COR-L47 (cell line): ENCODE results near the gene FAM156B.
A peak's percentile ranks its signal among the peaks of the same experiment; 100 is the strongest.
"Not testable (repeated sequence)": the region's sequence is repeated elsewhere in the genome, so short reads cannot be mapped to it uniquely, and the experiment has no call there.

Source experiments
- DNase-seq: peaks from one replicate; lab custom pipeline; 2025; lab: John Stamatoyannopoulos, UW

FAM156B gene

DNA sequence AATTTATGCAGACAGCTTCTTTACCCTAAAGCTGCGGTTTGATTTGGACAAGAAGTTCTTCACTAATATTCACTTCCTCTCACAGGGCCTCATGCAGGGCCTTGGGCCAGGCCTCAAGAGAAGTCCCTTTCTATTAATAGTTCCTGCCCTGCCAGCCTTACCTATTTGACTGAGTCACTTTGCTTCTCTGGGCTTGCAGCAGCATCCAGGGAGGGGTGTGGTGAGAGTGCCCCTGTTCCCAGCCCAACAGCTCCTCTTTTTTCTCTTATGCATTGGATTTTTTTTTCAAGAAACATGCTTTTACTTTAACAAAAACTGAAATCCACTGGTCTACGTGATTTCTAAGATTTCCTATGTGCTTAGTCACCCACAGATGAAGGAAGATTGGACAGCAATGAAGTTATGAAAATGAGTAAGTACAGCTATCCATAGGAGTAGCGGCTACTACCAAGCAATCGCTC, 26.7 kb downstream of the FAM156B start:
- DNase-seq = no peak

DNA sequence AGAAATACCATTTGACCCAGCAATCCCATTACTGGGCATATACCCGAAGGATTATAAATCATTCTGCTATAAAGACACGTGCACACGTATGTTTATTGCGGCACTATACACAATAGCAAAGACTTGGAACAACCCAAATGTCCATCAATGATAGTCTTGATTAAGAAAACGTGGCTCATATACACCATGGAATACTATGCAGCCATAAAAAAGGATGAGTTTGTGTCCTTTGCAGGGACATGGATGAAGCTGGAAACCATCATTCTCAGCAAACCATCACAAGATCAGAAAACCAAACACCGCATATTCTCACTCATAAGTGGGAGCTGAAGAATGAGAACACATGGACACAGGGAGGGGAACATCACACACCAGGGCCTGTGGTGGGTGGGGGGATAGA, 33.1 kb downstream of the FAM156B start:
- not testable (repeated sequence) for DNase-seq

DNA sequence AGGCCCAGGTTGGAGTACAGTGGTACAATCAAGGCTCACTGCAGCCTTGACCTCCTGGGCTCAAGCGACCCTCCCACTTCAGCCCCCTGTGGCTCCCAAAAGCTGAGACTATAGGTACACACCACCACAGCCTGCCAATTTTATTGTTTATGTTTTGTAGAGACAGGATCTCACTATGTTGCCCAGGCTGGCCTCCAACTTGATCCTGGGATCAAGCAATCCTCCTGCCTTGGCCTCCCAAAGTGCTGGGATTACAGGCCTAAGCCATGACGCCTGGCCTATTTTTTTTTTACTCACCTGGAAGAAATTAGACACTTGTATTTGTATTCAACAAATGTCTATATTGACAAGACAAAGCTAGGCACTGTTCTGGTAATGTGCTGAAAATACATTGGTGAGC, 36.1 kb downstream of the FAM156B start:
- DNase-seq = no peak

DNA sequence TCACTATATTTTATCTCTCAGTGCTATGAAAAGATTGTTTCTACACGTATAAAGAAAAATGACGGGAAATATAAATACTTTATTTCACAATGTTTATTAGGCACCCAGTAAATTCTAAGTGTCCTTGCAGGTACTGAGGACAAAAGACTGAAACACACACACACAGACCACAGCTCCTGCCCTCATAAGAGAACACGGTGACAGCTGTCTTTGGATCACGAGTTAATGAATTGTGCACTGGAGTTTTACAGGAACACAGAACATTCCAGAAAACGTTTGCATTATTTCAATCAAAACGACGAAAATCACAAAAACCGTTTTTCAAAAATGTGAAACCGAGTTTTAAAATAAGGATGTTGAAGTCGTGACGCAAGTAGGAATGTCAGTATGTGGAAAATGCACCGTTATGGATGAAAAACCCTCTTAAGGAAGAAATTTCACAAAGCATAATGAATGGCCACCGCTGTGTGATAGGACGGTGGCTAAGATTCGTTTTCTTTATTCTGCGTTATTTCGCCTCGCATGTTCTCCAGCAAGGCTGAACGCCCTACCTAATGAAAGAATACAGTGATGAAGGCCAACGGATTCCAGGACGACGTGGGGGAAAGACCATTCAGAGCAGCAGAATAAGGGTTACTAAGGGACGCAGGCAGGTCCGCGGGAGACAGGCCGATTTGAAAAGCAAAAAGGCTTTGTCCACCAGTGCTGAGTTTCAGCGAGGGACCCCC, 37.0 kb downstream of the FAM156B start:
- DNase-seq = no peak

DNA sequence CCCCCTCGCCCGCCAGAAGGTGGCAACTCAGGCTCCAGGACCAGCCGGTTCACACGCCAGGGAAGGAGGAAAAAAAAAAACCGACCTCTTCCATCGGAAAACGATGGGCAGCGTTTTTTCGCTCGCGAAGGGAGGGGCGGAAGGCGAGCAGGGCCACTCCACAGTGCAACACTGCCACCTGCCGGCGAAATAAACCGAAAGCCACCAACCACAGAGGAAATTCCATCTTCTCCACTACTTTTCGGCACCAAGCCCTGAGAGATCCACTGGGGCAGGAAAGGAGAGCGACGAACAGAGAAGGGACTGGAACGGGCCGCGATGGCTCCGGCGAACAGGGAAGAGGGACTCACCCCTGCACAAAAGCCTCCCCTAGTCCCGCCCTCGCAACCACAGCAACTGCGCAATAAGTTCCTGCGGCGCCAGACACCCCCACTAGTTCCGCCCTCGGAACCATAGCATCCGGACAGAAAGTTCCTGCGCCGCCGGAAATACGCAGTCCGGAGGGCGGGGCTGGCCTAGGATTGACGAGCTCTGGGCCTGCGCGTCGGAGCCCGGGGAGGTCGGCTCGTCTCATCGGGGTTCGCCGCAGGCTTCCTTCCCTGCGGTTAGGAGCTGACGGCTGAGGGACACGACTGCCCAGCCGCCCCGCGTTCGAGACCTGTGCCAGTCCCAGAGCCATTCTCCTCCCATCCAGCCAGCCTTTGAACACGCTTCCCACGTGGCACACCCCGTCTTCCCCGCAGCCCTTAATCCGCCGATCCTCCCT, 37.8 kb downstream of the FAM156B start:
- peak; percentile 90 for DNase-seq

DNA sequence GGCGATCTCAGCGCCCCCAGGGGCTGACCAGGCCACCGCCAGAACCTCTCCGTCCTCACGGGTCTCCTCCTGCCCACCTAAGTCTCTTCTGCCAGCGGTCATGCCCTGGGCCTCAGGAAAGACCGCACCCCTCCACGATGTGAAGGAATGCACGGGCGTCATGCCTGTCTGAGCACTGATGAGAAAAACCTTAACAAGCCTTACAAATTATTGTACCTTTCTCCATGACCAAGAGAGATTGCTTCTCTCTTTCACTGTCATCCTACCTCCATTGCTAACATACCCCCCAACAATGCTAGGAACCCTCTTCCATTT, 38.3 kb downstream of the FAM156B start:
- DNase-seq = not testable (repeated sequence)

DNA sequence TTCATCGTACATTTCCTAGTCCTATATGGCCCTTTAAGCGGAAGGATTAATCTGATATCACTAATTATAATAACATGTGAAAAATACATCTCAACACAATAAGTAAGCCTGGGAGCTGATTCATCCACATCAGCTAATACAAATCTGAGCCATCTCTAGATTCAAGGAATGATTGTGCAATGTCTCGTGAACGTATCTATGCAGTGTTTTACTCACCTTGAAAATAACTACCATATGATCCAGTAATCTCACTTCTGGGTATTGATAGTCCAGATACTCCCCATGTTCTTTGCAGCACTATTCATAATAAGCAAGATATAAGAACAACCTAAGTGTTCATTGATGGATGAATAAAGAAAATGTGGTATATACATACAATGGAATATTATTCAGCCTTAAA, 43.6 kb downstream of the FAM156B start:
- not testable (repeated sequence) for DNase-seq

DNA sequence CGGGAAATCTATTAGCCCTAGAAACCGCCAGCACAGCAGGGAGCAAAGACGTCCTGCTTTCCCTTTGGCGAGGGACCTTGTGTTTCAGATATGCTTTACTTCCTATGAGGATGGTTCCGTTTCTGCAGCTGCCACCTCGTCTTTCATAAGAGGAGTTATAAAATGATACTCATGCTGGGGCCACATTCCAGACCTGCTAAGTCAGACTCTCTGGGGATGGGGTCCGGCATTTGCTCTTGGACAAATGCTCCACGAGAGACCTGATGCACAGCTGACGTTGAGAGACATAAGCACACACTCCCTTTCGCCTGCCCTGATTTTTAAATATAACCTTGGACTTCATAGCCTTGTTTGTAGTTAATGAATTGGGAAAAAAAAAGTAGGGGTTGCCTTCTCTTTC, 44.6 kb downstream of the FAM156B start:
- DNase-seq = not testable (repeated sequence)

DNA sequence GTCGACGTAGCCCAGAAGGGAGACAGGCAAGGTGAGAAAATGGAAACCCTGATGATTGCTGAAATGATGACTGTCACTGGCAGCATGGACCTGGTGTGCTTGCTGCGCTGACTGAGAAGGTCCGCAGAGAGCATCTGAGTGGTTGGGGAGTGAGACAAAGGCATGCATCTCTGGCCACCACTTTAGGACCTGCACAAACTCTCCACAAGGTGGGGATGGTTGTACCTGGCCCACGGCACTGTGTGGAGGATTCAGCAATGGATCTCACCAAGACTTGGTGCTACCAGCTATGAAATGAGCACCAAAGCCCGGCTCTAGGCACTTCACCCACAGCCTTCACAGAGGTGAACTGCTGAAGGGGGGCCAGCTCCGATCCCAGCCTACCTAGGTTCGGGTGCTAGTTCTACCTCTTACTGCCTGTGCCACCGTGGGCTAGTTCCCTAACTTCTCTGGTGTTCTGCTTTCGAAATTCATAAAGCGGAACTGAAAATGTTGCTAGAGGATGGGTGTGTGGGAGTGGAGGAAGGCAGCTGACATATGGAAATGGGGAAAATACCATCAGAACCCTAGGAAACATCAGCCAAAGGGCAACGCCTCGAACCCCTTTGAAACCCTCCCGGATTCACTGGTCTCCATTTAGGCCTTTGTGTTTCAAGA, 48.8 kb downstream of the FAM156B start:
- not testable (repeated sequence) for DNase-seq

DNA sequence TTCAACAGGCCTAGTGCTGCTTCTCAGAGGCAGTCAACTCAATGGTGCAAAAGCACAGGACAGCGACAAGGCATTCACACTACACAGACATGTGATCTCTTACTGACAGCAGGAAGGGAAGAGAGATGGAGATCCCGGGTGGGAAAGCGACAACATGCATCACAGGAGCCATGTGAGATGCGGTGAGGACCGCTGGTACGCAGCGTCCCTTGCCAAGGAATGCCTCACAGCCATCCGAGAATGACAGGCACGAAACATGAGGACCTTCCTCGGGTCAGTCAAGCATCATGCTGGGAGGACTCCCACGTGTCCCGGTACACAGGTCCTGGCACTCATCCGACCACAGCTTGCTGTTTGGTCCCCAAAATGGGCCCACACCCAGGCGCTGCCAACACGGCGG, 50.4 kb downstream of the FAM156B start:
- DNase-seq = not testable (repeated sequence)

DNA sequence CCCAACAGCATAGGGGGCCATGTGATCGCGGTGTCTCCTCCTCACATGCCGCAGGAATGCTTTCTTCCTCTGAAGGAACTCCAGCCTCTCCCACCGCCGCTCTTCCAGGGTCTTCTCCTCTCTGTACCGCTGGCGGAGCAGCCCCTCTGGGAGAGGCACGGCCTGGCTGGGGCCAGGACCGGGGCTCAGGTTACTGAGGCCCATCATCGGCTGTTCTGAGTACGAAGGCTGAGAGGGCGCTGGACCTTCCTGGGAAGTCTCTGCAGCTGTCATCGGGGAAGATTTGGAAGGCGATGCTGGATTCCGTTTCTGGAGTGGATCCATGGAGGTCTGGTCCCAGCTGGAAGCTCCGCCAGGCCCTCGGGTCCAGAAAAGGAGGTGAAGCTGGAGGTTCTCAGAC, 51.1 kb downstream of the FAM156B start:
- DNase-seq = not testable (repeated sequence)

DNA sequence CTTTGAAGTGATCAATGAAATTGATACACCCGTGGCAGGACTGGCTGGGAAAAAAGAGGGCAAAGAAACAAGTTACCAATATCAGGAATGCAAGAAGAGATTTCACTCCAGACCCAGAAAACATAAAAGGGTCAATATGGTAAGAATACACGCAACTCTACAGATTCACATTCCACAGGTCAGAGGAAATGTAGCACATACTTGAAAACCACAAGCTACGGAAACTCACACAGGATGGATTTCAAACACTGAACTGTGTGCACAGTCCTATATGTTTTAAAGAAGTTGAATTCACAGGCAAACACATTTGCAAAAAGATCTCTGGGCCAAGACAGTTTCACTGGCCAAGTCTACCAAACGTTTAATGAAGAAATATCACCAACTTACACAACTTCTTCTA, 52.2 kb downstream of the FAM156B start:
- DNase-seq = not testable (repeated sequence)

DNA sequence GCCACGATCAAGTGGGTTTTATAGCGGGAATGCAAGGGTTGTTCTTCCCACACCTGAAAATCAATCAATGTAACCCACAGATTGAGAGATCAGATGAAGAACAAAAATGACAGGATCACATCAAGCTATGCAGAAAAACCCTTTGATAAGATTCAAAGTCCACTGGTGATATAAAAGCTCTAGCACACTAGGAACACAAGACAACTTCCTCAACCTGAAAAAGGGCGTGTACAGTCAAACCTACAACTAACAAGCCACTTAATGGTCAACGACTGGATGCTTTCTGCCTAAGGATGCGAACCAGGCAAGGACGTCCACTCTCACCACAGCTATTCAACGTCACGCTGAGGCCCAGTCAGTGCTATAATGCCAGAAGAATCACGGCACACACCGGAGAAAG, 52.8 kb downstream of the FAM156B start:
- DNase-seq = not testable (repeated sequence)
